Left lung (tissue), 10 donors: ENCODE measurements around the gene RFTN1. TPM values are rescaled to one million over a fixed set of nuclear protein-coding genes. Genes with fewer than 3 reads are reported as not detected.
"Not testable (repeated sequence)": the region's sequence is repeated elsewhere in the genome, so short reads cannot be mapped to it uniquely, and the experiment has no call there.

ENCODE experiments used
- ATAC-seq: fragments of 200-7000 bp; cut with Tn5 transposase; one replicate; pipeline ENCODE4 v1.9.1; 2020; ENCODE audit warnings: moderate library complexity
- DNase-seq, 4 donors: peaks; one replicate each; pipeline ENCODE4 v3.0.0-alpha.2; 2013 to 2020
- H3K27ac ChIP-seq, 2 donors: fragments of 200-600 bp; sonication (generic) in 1 of 2; one replicate each; pipeline versions ENCODE4 v1.5.0 to v1.8.0; 2020 to 2021
- H3K27me3 ChIP-seq, 2 donors: fragments of 200-600 bp; sonication (generic) in 1 of 2; one replicate each; pipeline versions ENCODE4 v1.5.0 to v1.8.0; 2020 to 2021
- H3K36me3 ChIP-seq, 2 donors: fragments of 200-600 bp; sonication (generic) in 1 of 2; one replicate each; pipeline versions ENCODE4 v1.5.0 to v1.8.0; 2020 to 2021
- H3K4me1 ChIP-seq, 2 donors: fragments of 200-600 bp; one replicate each; pipeline ENCODE4 v1.8.0; 2021
- H3K4me3 ChIP-seq, 2 donors: fragments of 200-600 bp; sonication (generic) in 1 of 2; one replicate each; pipeline versions ENCODE4 v1.5.0 to v1.8.0; 2020 to 2021; ENCODE audit warnings: mild to moderate bottlenecking in 1 of 2
- H3K9me3 ChIP-seq, 2 donors: fragments of 200-600 bp; sonication (generic) in 1 of 2; one replicate each; pipeline versions ENCODE4 v1.5.0 to v1.8.0; 2020 to 2021
- CTCF ChIP-seq, 2 donors: fragments of 200-600 bp; sonication (generic) in 1 of 2; IDR thresholded peaks; one replicate each; pipeline versions ENCODE4 v1.5.0 to v1.8.0; 2021; ENCODE audit warnings: antibody characterized with exemption in 2 of 2
- intact Hi-C, 2 donors: fragments of 100-400 bp; cut with DNase I; formaldehyde crosslinking; loops; one replicate each; pipeline versions ENCODE4 v1.11.2 to v1.14.2; 2022
- polyA plus RNA-seq, 6 donors: library from polyadenylated mRNA; unstranded; fragments of 120-200 nt; gene quantifications; one replicate each; pipeline ENCODE4 v1.2.1, GENCODE V29; 2013; ENCODE audit not compliant: insufficient read length in 6 of 6
- total RNA-seq, 2 donors: library from RNA; stranded (reverse); fragmentation: NEBNext Ultra II Directional; extraction: Animal tissue kit (Norgen Biotek cat#: 25700); gene quantifications; one replicate each; pipeline ENCODE4 v1.2.1, GENCODE V29; 2021
- donor health status: DM: no; HTN: yes; CAD: no.
- donor health status: DM: no; HTN: no; CAD: no.

The RFTN1 gene
- total and polyA plus RNA-seq, 8 donors = 47.2 to 85.1 (median 67.6) TPM

- Histone ChIP-seq H3K27ac (no peak overlapping the region), H3K9me3 (no peaks in the 10 kb centered on the region), H3K36me3 (peaks cover 0 to 64% of the 10 kb centered on the region in 2 donors), H3K4me1 (peaks cover 0 to 9% of the 10 kb centered on the region in 2 donors), H3K27me3 (no peaks in the 10 kb centered on the region), H3K4me3 (no peak overlapping the region)
- DNase-seq (no peak), ATAC-seq (no peak)
- intact Hi-C loops = no loop called here
- no peak for TF ChIP-seq CTCF (IDR thresholded peaks at IDR 0.05)
Measured at GRCh38 chr3:16316847-16317560, 196.5 kb downstream of the RFTN1 start.

GRCh38 chr3:16316396-16316795 is 197.1 kb downstream of the RFTN1 start:
- no peak for TF ChIP-seq CTCF (IDR thresholded peaks at IDR 0.05)
- DNase-seq (no peak), ATAC-seq (no peak)
- H3K36me3 ChIP-seq = peaks cover 0 to 58% of the 10 kb centered on the region in 2 donors
- no peaks in the 10 kb centered on the region for H3K27me3 ChIP-seq
- intact Hi-C loops = no loop called here
- no peaks in the 10 kb centered on the region for H3K9me3 ChIP-seq
- no peak overlapping the region for H3K27ac ChIP-seq
- H3K4me3 ChIP-seq = no peak overlapping the region
- peaks cover 0 to 12% of the 10 kb centered on the region in 2 donors for H3K4me1 ChIP-seq

- Histone ChIP-seq H3K4me3 (no peak overlapping the region), H3K27ac (no peak overlapping the region), H3K36me3 (peaks cover 0 to 50% of the 10 kb centered on the region in 2 donors), H3K4me1 (peaks cover 0 to 14% of the 10 kb centered on the region in 2 donors), H3K27me3 (no peaks in the 10 kb centered on the region), H3K9me3 (no peaks in the 10 kb centered on the region)
- no peak for DNase-seq
- no peak for TF ChIP-seq CTCF (IDR thresholded peaks at IDR 0.05)
- intact Hi-C loops = no loop called here
- no peak for ATAC-seq
Measured at GRCh38 chr3:16315623-16316022, 197.9 kb downstream of the RFTN1 start.

- Histone ChIP-seq H3K27ac (no peak overlapping the region), H3K4me1 (peaks cover 0 to 19% of the 10 kb centered on the region in 2 donors), H3K36me3 (peaks cover 0 to 36% of the 10 kb centered on the region in 2 donors), H3K9me3 (no peaks in the 10 kb centered on the region), H3K4me3 (no peak overlapping the region), H3K27me3 (no peaks in the 10 kb centered on the region)
- ATAC-seq (no peak), DNase-seq (no peak)
- intact Hi-C loops = no loop called here
- no peak for TF ChIP-seq CTCF (IDR thresholded peaks at IDR 0.05)
Measured at GRCh38 chr3:16313886-16314645, 199.4 kb downstream of the RFTN1 start.

GRCh38 chr3:16311960-16312451 is 201.5 kb downstream of the RFTN1 start:
- intact Hi-C loops = no loop called here
- Histone ChIP-seq H3K36me3 (peaks cover 0 to 39% of the 10 kb centered on the region in 2 donors), H3K27ac (peak overlapping the region in 1 of 2 donors; percentile 38), H3K4me3 (no peak overlapping the region), H3K4me1 (peaks cover 0 to 10% of the 10 kb centered on the region in 2 donors), H3K9me3 (no peaks in the 10 kb centered on the region), H3K27me3 (no peaks in the 10 kb centered on the region)
- peak; percentile 40 for ATAC-seq
- no peak for DNase-seq
- no peak for TF ChIP-seq CTCF (IDR thresholded peaks at IDR 0.05)

- H3K4me1 ChIP-seq, intact Hi-C loops, H3K27ac ChIP-seq, DNase-seq, H3K4me3 ChIP-seq, H3K9me3 ChIP-seq, ATAC-seq, H3K27me3 ChIP-seq: not testable (repeated sequence)
- H3K36me3 ChIP-seq = peaks cover 0 to 36% of the 10 kb centered on the region in 2 donors
Measured at GRCh38 chr3:16310486-16310885, 203.0 kb downstream of the RFTN1 start.
